Spinal cord (tissue), 10 donors: ENCODE measurements around the gene ARHGAP18. TPM values are rescaled to one million over a fixed set of nuclear protein-coding genes. Genes with fewer than 3 reads are reported as not detected.
A peak's percentile ranks its signal among the peaks of the same experiment; 100 is the strongest.

ENCODE experiments used
- DNase-seq, 6 donors: peaks; one replicate each; pipeline versions ENCODE4 v3.0.0 to v3.0.0-alpha.2; 2013 to 2015; ENCODE audit warnings: low spot score in 6 of 6, low read depth in 4 of 6
- H3K27ac ChIP-seq: one replicate; pipeline ENCODE4 v1.5.1; 2013; ENCODE audit warnings: low read depth, low read length, control low read depth
- H3K27me3 ChIP-seq: one replicate; pipeline ENCODE4 v1.6.1; 2013; ENCODE audit warnings: low read length; ENCODE audit not compliant: control insufficient read depth, insufficient read depth
- H3K36me3 ChIP-seq: one replicate; pipeline ENCODE4 v1.6.1; 2013; ENCODE audit warnings: low read length; ENCODE audit not compliant: control insufficient read depth, insufficient read depth
- H3K4me1 ChIP-seq: one replicate; pipeline ENCODE4 v1.6.1; 2013; ENCODE audit warnings: low read length; ENCODE audit not compliant: control insufficient read depth, insufficient read depth
- H3K4me3 ChIP-seq: one replicate; pipeline ENCODE4 v1.5.1; 2013; ENCODE audit warnings: low read depth, low read length, control low read depth
- H3K9me3 ChIP-seq: one replicate; pipeline ENCODE4 v1.6.1; 2013; ENCODE audit warnings: low read length; ENCODE audit not compliant: control insufficient read depth, insufficient read depth
- WGBS: methylation state at CpG from one replicate; pipeline ENCODE4 v1.1.5; 2013; ENCODE audit warnings: missing lambda C conversion rate; ENCODE audit not compliant: insufficient coverage; 5-methylcytosine and 5-hydroxymethylcytosine counted together
- polyA plus RNA-seq, 2 donors: library from polyadenylated mRNA; unstranded; fragments of 120-200 nt; gene quantifications; one replicate each; pipeline ENCODE4 v1.2.1, GENCODE V29; 2013; ENCODE audit not compliant: insufficient read length in 2 of 2
- total RNA-seq, 2 donors: library from RNA; depleted of rRNA in 1 of 2; stranded (reverse); fragments of 120-200 nt in 1 of 2; fragments of >200 nt in 1 of 2; gene quantifications; one replicate each; pipeline versions ENCODE4 v1.2.3 to v1.2.4, GENCODE V29; 2013 to 2014
- donor health status: healthy.

ARHGAP18 gene
- total and polyA plus RNA-seq, 4 donors, result 8.0 to 18.6 (median 13.9) TPM

DNA sequence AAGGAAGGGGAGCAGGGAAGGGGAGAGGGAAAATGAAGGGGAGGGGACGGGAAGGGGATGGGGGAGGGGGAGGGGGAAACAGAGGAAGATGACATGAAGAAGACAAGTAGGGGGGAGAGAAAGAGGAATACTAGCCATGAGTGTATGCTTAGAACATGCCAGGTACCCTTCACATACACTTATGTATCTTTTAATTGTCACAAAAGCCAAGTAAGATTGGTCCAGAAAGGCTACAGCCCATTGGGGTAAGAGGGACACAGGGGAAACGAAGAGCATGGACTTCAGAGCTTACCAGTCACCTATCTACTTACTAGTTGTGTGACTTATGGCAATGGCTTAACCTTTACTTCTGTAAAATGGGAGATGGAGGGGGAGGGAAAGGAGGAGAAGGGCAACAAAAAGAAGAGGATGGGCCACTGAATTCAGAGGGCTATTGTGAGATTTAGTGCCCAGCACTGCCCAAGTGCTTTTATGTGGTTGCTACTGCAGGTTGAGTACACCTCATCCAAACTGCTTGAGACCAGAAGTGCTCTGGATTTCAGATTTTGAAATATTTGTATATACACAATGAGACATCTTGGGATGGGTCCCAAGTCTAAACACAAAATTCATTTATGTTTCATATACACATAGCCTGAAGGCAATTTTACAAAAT, 90.3 kb downstream of the ARHGAP18 start:
- no peak overlapping the region for H3K27ac ChIP-seq
- H3K36me3 ChIP-seq, result no peaks in the 10 kb centered on the region
- no peaks in the 10 kb centered on the region for H3K4me1 ChIP-seq
- DNase-seq, result no peak
- H3K4me3 ChIP-seq, result no peak overlapping the region
- H3K9me3 ChIP-seq, result no peaks in the 10 kb centered on the region
- H3K27me3 ChIP-seq, result no peaks in the 10 kb centered on the region
- no CpG with 5 or more reads among the region's 2 CpGs for WGBS

DNA sequence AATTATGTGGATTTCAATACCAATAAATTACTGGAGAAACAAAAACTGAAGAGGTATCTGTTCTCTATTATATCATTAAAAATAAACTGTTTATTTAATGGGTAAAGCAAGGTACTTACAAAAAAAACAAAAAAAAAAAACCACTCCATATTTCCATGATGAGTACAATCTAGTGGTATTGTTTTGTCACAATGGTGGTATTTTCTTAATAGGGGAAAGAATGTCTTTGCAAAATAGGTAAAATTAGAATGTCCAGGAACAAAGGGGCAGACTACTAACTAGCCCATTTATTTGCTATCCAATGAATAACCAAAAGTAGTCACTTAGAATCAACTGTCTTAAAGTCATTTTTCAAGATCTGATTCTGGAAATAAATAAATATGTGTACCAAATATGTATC, 92.0 kb downstream of the ARHGAP18 start:
- H3K27ac ChIP-seq, result no peak overlapping the region
- DNase-seq, result no peak
- H3K27me3 ChIP-seq, result no peaks in the 10 kb centered on the region
- no peaks in the 10 kb centered on the region for H3K4me1 ChIP-seq
- no peak overlapping the region for H3K4me3 ChIP-seq
- H3K9me3 ChIP-seq, result no peaks in the 10 kb centered on the region
- no peaks in the 10 kb centered on the region for H3K36me3 ChIP-seq

DNA sequence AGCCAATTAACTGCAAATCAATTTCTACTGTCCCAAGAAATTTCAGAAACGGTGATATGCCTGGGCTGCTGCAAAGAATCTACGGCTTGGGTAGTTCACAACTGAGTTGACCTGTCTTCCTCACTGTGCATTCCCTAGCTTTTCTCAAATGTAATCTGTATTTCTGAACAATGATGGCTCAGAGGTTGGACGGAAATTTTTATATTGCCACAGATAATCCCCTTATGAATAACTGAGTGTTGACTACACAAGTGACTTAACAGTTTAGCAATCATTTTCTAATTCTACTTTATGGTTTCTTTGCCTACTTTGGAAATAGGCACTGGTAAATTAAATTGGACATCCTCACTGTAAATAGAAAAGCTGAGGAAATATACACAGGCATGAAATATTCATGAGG, 94.5 kb downstream of the ARHGAP18 start:
- WGBS, result no CpG with 5 or more reads among the region's 3 CpGs

GRCh38 chr6:129615020-129615419, 95.0 kb downstream of the ARHGAP18 start:
- Histone ChIP-seq H3K36me3 (peaks cover 4% of the 10 kb centered on the region), H3K4me3 (no peak overlapping the region), H3K27me3 (no peaks in the 10 kb centered on the region), H3K9me3 (no peaks in the 10 kb centered on the region), H3K27ac (no peak overlapping the region), H3K4me1 (no peaks in the 10 kb centered on the region)
- no peak for DNase-seq
- 100% methylated on average over 1 of the region's 1 CpG for WGBS

More for the DNA sequence above, 94.5 kb downstream of the ARHGAP18 start:
- DNase-seq, result no peak
- H3K27ac ChIP-seq, result no peak overlapping the region
- H3K9me3 ChIP-seq, result no peaks in the 10 kb centered on the region
- H3K4me3 ChIP-seq, result no peak overlapping the region
- H3K4me1 ChIP-seq, result no peaks in the 10 kb centered on the region
- peaks cover 4% of the 10 kb centered on the region for H3K36me3 ChIP-seq
- H3K27me3 ChIP-seq, result no peaks in the 10 kb centered on the region

GRCh38 chr6:129614464-129614863, 95.5 kb downstream of the ARHGAP18 start:
- DNase-seq, result no peak
- 86% methylated on average over 2 of the region's 3 CpGs for WGBS
- Histone ChIP-seq H3K4me3 (no peak overlapping the region), H3K36me3 (peaks cover 4% of the 10 kb centered on the region), H3K27ac (no peak overlapping the region), H3K9me3 (no peaks in the 10 kb centered on the region), H3K27me3 (no peaks in the 10 kb centered on the region), H3K4me1 (no peaks in the 10 kb centered on the region)

DNA sequence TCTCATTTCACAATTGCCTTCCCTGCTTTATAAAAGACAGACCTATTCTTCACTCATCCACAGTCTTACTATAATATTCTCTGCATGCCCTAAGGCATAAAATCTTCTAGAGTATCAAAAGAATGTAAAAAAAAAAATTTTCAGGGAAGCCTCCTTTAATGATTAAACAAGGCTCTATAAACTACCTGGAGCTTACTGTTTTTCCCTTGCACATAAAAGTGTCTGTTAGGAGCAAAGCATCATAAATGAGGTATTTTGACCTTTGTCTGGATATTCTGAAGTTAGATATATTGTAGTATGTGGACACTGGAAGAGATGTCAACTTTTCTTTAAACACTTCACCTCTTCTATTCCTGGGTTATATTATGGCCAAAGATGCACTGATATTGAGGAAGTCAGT, 97.5 kb downstream of the ARHGAP18 start:
- H3K9me3 ChIP-seq, result no peaks in the 10 kb centered on the region
- H3K4me3 ChIP-seq, result no peak overlapping the region
- no peak for DNase-seq

GRCh38 chr6:129609635-129610034, 100.3 kb downstream of the ARHGAP18 start:
- Histone ChIP-seq H3K9me3 (no peaks in the 10 kb centered on the region), H3K27me3 (no peaks in the 10 kb centered on the region), H3K36me3 (peaks cover 4% of the 10 kb centered on the region), H3K27ac (no peak overlapping the region), H3K4me1 (no peaks in the 10 kb centered on the region), H3K4me3 (no peak overlapping the region)
- no CpG with 5 or more reads among the region's 4 CpGs for WGBS
- peak in 2 of 6 donors; percentile 22 to 38 for DNase-seq

More for the DNA sequence above, 97.5 kb downstream of the ARHGAP18 start:
- no peak overlapping the region for H3K27ac ChIP-seq
- H3K36me3 ChIP-seq, result peaks cover 4% of the 10 kb centered on the region
- H3K27me3 ChIP-seq, result no peaks in the 10 kb centered on the region
- no peaks in the 10 kb centered on the region for H3K4me1 ChIP-seq

GRCh38 chr6:129608886-129609537, 101.0 kb downstream of the ARHGAP18 start:
- DNase-seq, result peak in 2 of 6 donors; percentile 79 to 88

DNA sequence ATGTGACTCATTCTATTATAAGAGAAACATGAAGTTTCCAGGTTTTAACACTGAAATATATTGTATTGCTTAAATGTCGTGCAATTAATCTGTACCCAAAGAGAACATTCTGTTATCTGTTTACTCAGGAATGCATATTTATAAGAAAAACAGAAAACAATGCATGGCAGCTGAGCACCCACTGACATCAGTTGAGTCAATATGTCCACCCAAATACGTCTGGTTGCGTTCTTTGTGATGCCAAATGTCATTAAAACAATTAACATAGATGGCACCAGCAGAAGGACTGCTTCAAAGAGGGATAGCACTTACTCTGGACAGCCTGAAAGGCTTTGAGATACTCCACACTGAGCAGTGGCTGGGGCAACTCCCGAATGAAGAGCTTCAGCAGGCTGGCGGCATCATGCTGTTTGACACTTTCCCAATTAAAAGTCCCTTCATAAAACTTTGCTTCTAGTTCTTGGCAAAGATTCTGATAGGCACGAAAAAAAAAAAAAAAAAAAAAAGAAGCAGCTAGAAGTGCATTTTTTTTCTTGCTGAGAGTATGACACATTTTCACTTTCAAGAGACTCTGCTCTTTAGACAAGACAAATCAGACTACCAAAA, 102.3 kb downstream of the ARHGAP18 start:
- DNase-seq, result peak in 1 of 6 donors; percentile 81
- Histone ChIP-seq H3K4me3 (no peak overlapping the region), H3K27me3 (no peaks in the 10 kb centered on the region), H3K9me3 (no peaks in the 10 kb centered on the region), H3K27ac (no peak overlapping the region), H3K36me3 (peaks cover 4% of the 10 kb centered on the region), H3K4me1 (no peaks in the 10 kb centered on the region)
- WGBS, result 56% methylated on average over 3 of the region's 6 CpGs

More at GRCh38 chr6:129608886-129609537, 101.0 kb downstream of the ARHGAP18 start:
- WGBS, result 95% methylated on average over 2 of the region's 3 CpGs
- Histone ChIP-seq H3K4me1 (no peaks in the 10 kb centered on the region), H3K4me3 (no peak overlapping the region), H3K27ac (no peak overlapping the region), H3K27me3 (no peaks in the 10 kb centered on the region), H3K36me3 (peaks cover 4% of the 10 kb centered on the region), H3K9me3 (no peaks in the 10 kb centered on the region)

DNA sequence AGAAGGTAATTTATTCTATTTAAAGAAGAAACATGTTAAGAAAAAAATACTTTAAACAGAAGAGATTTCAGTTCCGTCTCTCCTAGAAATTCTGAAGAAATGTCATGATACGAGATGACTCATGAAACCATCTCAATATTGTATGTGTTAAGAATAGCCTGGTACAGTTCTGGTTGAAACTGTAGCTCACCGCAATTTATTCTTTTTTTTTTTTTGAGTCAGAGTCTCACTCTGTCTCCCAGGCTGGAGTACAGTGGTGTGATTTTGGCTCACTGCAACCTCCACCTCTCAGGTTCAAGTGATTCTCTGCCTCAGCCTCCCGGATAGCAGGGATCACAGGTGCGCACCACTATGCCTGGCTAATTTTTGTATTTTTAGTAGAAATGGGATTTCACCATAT, 103.3 kb downstream of the ARHGAP18 start:
- no CpG with 5 or more reads among the region's 5 CpGs for WGBS
- H3K27ac ChIP-seq, result no peak overlapping the region
- no peak for DNase-seq

More for the DNA sequence above, 103.3 kb downstream of the ARHGAP18 start:
- H3K36me3 ChIP-seq, result peaks cover 4% of the 10 kb centered on the region
- H3K9me3 ChIP-seq, result no peaks in the 10 kb centered on the region
- no peak overlapping the region for H3K4me3 ChIP-seq
- no peaks in the 10 kb centered on the region for H3K27me3 ChIP-seq
- H3K4me1 ChIP-seq, result no peaks in the 10 kb centered on the region
